HG03354 (cell line): ENCODE measurements around the gene EPB41L2.
"Not testable (repeated sequence)": the region's sequence is repeated elsewhere in the genome, so short reads cannot be mapped to it uniquely, and the experiment has no call there.

Experiments
- ATAC-seq: cut with Tn5 transposase; IDR thresholded peaks from one replicate; pipeline ENCODE4 v1.9.1; 2021; ENCODE audit warnings: mild to moderate bottlenecking; ENCODE audit not compliant: unreplicated experiment, poor library complexity, severe bottlenecking

The EPB41L2 gene

DNA sequence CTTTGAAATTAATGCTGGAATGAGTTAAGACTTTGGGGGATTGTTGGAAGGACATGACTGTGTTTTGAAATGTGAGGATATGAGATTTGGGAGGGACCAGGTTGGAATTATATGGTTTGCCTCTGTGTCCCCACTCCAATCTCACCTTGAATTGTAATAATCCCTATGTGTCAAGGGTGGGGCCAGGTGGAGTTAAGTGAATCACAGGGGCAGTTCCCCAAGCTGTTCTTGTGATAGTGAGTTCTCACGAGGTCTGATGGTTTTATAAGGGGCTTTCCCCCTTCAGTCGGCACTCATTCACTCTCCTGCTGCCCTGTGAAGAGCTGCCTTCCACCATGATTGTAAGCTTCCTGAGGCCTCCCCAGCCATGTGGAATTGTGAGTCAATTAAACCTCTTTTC, 54.1 kb downstream of the EPB41L2 start:
- ATAC-seq = not testable (repeated sequence)

DNA sequence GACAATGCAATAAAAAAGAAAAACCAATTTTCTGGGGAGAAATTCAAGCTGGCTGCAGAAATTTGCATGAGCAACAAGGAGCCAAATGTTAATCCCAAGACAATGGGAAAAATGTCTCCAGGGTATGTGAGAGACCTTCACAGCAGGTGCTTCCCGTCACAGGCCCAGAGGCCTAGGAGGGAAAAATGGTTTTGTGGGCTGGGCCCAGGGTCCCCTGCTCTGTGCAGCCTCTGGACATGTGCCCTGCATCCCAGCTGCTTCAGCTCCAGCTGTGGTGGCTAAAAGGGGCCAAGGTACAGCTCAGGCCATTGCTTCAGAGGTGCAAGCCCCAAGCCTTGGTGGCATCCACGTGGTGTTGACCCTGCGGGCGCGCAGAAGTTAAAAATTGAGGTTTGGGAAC, 55.1 kb downstream of the EPB41L2 start:
- not testable (repeated sequence) for ATAC-seq

- ATAC-seq = no peak
Measured at GRCh38 chr6:131007286-131007685, 55.8 kb downstream of the EPB41L2 start.

GRCh38 chr6:131005439-131006016, 57.5 kb downstream of the EPB41L2 start:
- no peak for ATAC-seq

DNA sequence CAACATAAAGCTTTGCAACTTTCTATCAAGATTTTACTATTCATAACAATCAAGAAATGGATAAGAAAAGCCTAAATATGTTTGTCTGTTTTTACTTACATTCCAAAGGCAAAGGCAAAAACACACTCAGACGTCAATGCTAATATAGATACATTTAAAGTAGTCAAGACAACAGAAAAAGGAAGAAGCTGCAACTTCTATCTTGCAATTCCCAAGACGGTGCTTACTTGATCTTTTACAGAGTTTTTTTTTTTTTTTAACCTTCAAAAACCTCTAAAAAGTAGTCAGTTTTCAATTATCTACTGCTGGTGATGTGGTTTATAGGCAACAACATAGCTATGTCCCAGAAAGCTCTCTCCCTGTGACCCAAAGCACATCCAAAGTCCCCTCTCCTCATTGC, 58.1 kb downstream of the EPB41L2 start:
- ATAC-seq = no peak

DNA sequence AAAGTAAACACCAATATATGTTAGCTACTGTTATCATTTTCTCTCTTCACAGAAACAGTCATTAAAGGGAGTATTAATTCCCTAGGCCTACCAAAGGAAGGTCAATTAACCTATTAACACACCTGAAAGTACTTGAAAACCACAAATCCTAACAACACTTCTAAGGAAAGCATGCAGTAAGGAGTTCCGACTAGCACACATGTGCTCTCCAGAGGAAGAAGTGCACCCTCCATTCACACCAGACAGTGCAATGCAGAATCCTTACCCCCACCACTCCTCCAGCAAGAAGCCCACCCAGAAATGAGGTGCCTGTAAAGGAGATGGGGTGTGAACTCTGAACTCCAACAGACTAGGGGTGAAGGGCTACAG, 58.7 kb downstream of the EPB41L2 start:
- ATAC-seq = no peak

GRCh38 chr6:131003488-131004386, 59.3 kb downstream of the EPB41L2 start:
- no peak for ATAC-seq

GRCh38 chr6:131002661-131002980, 60.4 kb downstream of the EPB41L2 start:
- ATAC-seq = no peak

GRCh38 chr6:131001945-131002660, 60.9 kb downstream of the EPB41L2 start:
- no peak for ATAC-seq

- no peak for ATAC-seq
Measured at GRCh38 chr6:131001111-131001736, 61.8 kb downstream of the EPB41L2 start.

- ATAC-seq = no peak
Measured at GRCh38 chr6:131000544-131000943, 62.5 kb downstream of the EPB41L2 start.

DNA sequence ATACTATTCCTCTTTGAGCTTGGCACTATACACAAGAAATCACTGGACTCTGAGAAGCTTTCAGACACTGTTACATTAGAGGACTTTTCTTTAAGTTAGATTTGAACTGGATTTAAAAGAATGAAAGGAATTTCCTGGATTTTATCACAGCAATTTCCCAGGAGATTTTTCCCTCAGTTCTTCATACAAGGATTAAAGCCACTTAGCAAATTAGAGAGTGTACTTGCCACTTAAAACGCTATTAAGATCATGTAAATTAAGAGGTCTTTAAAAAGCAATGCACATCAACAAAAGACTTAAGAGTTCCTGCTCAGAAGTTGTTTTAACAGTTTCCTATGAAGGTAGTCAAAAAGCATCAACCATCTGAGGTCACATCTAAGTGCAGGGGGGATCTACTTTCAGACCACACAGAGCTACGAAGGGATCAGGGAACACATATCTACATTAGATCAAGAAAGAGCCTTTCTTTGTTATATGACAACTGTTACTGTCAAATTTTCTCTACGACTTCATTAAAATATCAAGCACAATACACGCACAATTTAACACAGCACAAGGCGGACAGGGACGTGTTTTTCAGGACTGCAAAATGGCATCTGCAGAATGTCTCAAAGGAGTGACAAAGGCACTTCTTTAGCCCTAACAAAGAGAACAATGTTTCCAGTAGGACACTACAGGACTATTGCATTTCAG, 65.8 kb downstream of the EPB41L2 start:
- no peak for ATAC-seq

- ATAC-seq = no peak
Measured at GRCh38 chr6:130996635-130997034, 66.4 kb downstream of the EPB41L2 start.

GRCh38 chr6:130995783-130996447, 67.1 kb downstream of the EPB41L2 start:
- no peak for ATAC-seq

GRCh38 chr6:130994319-130995097, 68.5 kb downstream of the EPB41L2 start:
- no peak for ATAC-seq

GRCh38 chr6:130993292-130993765, 69.7 kb downstream of the EPB41L2 start:
- ATAC-seq = no peak

DNA sequence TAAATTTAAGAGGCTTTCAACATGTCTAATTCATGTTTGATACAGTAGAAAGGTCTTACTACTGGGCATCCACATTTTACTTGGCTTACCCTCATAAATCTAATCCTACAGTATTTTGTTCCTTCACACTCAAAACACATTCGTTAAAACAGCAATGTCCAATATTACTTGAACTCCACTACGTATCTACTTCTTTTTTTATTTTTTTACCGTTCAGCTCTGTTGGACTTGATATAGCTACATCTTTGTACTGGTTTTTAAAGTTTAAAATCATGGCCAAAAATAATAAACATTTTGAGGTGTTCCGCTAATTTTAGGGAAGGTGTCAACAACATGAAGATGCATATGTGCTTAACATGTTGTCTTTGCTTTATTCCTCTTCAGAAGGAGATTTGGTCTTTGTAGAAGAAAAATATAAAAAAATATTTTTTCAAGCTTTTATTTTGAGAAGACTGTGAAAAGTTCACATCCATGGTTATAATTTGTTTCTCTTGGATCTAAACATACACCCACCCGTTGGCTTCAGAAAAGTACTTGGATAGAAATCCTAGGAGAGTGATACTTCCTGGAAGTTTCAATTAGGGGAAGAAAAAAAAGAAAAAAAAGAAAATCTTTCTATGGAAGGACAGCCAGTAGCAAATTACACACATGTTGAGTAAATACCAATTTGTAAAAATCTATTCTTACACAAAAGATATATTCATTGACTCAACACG, 71.5 kb downstream of the EPB41L2 start:
- no peak for ATAC-seq

DNA sequence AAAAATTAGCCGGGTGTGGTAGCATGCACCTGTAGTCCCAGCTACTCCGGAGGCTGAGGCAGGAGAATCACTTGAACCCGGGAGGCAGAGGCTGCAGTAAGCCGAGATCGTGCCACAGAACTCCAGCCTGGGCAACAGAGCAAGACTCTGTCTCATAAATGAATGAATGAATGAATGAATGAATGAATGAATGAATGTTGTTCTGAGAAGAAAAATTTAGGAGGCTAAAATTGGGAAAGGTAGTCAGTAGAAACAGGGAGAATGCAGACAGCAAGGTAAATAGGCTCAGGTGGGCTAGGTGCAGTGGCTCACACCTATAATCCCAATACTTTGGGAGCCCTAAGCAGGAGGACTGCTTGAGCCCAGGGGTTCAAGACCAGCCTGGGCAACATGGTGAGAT, 75.5 kb downstream of the EPB41L2 start:
- ATAC-seq = not testable (repeated sequence)
